Neural cell (in vitro differentiated cells): ENCODE data around the gene CLDN20. TPM values are rescaled to one million over a fixed set of nuclear protein-coding genes. Genes with fewer than 3 reads are reported as not detected.

Experiments
- H2AFZ ChIP-seq: fragments of 200-600, 300-800 bp; sonication (generic), shearing (Covaris generic); 2 replicates; pipeline ENCODE4 v1.6.0; 2014; ENCODE audit warnings: low read depth, mild to moderate bottlenecking, antibody characterized with exemption, low read length, moderate library complexity
- H3F3A ChIP-seq: fragments of 200-600 bp; shearing (Covaris generic); 2 replicates; pipeline ENCODE4 v1.6.1; 2016; ENCODE audit warnings: mild to moderate bottlenecking, moderate library complexity, mixed read lengths, antibody characterized with exemption, low read length; ENCODE audit not compliant: insufficient read depth, poor library complexity, severe bottlenecking
- H3K27ac ChIP-seq: fragments of 200-600, 300-800 bp; sonication (generic), shearing (Covaris generic); 2 replicates; pipeline ENCODE4 v1.5.1; 2014; ENCODE audit warnings: mild to moderate bottlenecking, low read length, moderate library complexity
- H3K27me3 ChIP-seq: fragments of 300-800, 200-600 bp; sonication (generic), shearing (Covaris generic); 2 replicates; pipeline ENCODE4 v1.6.0; 2014; ENCODE audit warnings: mild to moderate bottlenecking, low read depth, low read length, moderate library complexity; ENCODE audit not compliant: insufficient read depth
- H3K36me3 ChIP-seq: fragments of 300-800, 200-600 bp; sonication (generic), shearing (Covaris generic); 2 replicates; pipeline ENCODE4 v1.5.1; 2014; ENCODE audit warnings: mild to moderate bottlenecking, antibody characterized with exemption, low read length, moderate library complexity; ENCODE audit not compliant: insufficient read depth
- H3K4me2 ChIP-seq: fragments of 300-800, 200-600 bp; sonication (generic), shearing (Covaris generic); 2 replicates; pipeline ENCODE4 v1.6.0; 2014; ENCODE audit warnings: mild to moderate bottlenecking, low read length
- H3K4me3 ChIP-seq: fragments of 300-800, 200-600 bp; sonication (generic), shearing (Covaris generic); 2 replicates; pipeline ENCODE4 v1.5.1; 2014; ENCODE audit warnings: mild to moderate bottlenecking, low read length, moderate library complexity
- H3K79me2 ChIP-seq: fragments of 200-600 bp; shearing (Covaris generic); replicated peaks from 2 replicates; pipeline ENCODE4 v1.6.0; 2014; ENCODE audit warnings: mild to moderate bottlenecking, low read length, moderate library complexity; ENCODE audit not compliant: insufficient read depth
- H3K9ac ChIP-seq: fragments of 300-800, 200-600 bp; sonication (generic), shearing (Covaris generic); 2 replicates; pipeline ENCODE4 v1.6.1; 2016; ENCODE audit warnings: mild to moderate bottlenecking, low read length, mixed read lengths
- H3K9me2 ChIP-seq: fragments of 200-600 bp; shearing (Covaris generic); 2 replicates; pipeline ENCODE4 v1.6.1; 2016; ENCODE audit warnings: mild to moderate bottlenecking, low read length, mixed read lengths; ENCODE audit not compliant: insufficient read depth
- H3K9me3 ChIP-seq: fragments of 200-600, 300-800 bp; sonication (generic), shearing (Covaris generic); 2 replicates; pipeline ENCODE4 v1.6.1; 2016; ENCODE audit warnings: mild to moderate bottlenecking, mixed run types, low read length, moderate library complexity, mixed read lengths
- H4K20me1 ChIP-seq: fragments of 200-600 bp; shearing (Covaris generic); 2 replicates; pipeline ENCODE4 v1.6.1; 2016; ENCODE audit warnings: mild to moderate bottlenecking, mixed run types; ENCODE audit not compliant: insufficient read depth
- EZH2 ChIP-seq: fragments of 200-600, 300-800 bp; shearing (Covaris generic), sonication (generic); IDR thresholded peaks from 2 replicates; pipeline ENCODE4 v1.6.1; 2014; ENCODE audit warnings: antibody characterized with exemption, low read length, borderline replicate concordance, mild to moderate bottlenecking; ENCODE audit not compliant: insufficient read depth, poor library complexity, severe bottlenecking
- MXI1 ChIP-seq: fragments of 450-650 bp; conservative IDR thresholded peaks from 2 replicates; pipeline ENCODE4 v1.6.1; 2014; ENCODE audit warnings: antibody characterized with exemption, mild to moderate bottlenecking; ENCODE audit not compliant: poor library complexity, severe bottlenecking
- RAD21 ChIP-seq: fragments of 450-650 bp; conservative IDR thresholded peaks from 2 replicates; pipeline ENCODE4 v1.6.1; 2014; ENCODE audit warnings: antibody characterized with exemption, mild to moderate bottlenecking, moderate library complexity
- SMC3 ChIP-seq: fragments of 450-650 bp; conservative IDR thresholded peaks from 2 replicates; pipeline ENCODE4 v1.6.1; 2014; ENCODE audit warnings: antibody characterized with exemption, mild to moderate bottlenecking, moderate library complexity; ENCODE audit not compliant: poor library complexity
- polyA plus RNA-seq: library from polyadenylated mRNA; depleted of rRNA; stranded (reverse); fragments of >200 nt; gene quantifications from 2 replicates; pipeline ENCODE4 v1.2.3, GENCODE V29; 2014

Gene CLDN20
- polyA plus RNA-seq, 1 donor from 2014 or later = not detected

DNA sequence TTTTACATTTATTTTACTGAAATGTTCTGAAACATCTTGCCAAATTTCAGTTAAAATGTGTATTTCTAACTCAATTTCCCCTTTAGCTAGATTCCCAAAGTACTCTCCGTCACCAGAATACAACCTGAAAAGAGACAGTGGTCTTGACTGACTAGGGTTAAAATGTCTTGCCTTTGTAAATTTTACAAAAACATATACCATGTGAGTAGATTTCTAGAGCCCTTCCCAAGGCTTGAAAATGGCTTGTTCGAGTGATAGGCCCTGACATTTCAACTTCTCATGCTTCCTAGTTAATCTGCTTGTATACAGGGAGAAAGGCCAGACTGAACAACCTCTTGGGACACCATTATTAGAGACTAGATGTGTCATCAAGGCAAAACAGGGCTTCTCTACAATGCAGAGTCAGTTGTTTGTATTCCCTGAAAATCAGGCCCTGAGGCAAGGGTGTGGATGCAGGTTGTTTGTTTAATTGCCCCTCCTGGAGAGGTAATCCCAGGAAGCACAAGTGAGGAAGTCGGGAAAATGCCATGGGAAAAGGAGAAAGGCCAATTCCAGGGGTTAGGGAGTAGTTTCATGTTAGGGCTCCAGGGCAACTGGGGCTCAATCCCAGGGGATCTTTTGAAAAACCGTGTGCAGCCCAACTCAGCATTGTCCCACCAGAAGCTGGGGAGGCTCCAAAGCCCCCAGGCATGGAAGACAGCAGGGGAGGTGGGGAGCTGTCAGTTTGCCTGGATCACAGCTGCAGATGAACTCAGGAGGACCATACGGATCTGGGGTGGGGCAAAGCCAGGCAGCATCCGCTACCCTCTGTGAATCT, 62.1 kb downstream of the CLDN20 start:
- Histone ChIP-seq H3K9me2 (no peaks in the 10 kb centered on the region), H3K27ac (no peak overlapping the region), H3K9me3 (no peaks in the 10 kb centered on the region), H3K79me2 (no peaks in the 10 kb centered on the region), H3K4me2 (no peak overlapping the region), H3F3A (no peaks in the 10 kb centered on the region), H3K36me3 (no peaks in the 10 kb centered on the region), H3K4me3 (no peak overlapping the region), H3K27me3 (no peaks in the 10 kb centered on the region), H2AFZ (no peak overlapping the region), H4K20me1 (no peaks in the 10 kb centered on the region), H3K9ac (no peak overlapping the region)
- TF ChIP-seq EZH2 = no peak
- TF ChIP-seq RAD21 = no peak
- TF ChIP-seq MXI1 = no peak
- TF ChIP-seq SMC3 = no peak

Other genes with a start within 250 kb of the CLDN20 start
- 13.0 and 15.5 TPM in 2 replicates for gene TFB1M, start 50.5 kb downstream of the CLDN20 start, polyA plus RNA-seq
- gene NOX3, start 191.8 kb downstream of the CLDN20 start, polyA plus RNA-seq = 0.11 TPM in 1 of 2 replicates, not detected in the other